RWPE2 (cell line): Measurements from ENCODE around the gene PIGC.

Experiments
- ATAC-seq: fragments of 200-7000 bp; cut with Tn5 transposase; 3 replicates; pipeline ENCODE4 v1.9.1; 2021; ENCODE audit warnings: low read depth
- DNase-seq: peaks from one replicate; pipeline ENCODE4 v3.0.0-alpha.2; 2020; ENCODE audit warnings: low spot score
- H3K27ac ChIP-seq: fragments of 450-650 bp; 2 replicates; pipeline ENCODE4 v1.5.1; 2017; ENCODE audit warnings: mild to moderate bottlenecking; ENCODE audit not compliant: poor library complexity, severe bottlenecking
- H3K27me3 ChIP-seq: fragments of 250-450 bp; sonication (Bioruptor Pico); 2 replicates; pipeline ENCODE4 v1.5.1; 2021; ENCODE audit warnings: mild to moderate bottlenecking, moderate library complexity; ENCODE audit not compliant: insufficient read depth, poor library complexity, severe bottlenecking
- H3K36me3 ChIP-seq: fragments of 250-450 bp; sonication (Bioruptor Pico); 2 replicates; pipeline ENCODE4 v1.5.1; 2020; ENCODE audit warnings: low read depth, mild to moderate bottlenecking, moderate library complexity
- H3K4me1 ChIP-seq: fragments of 250-450 bp; sonication (Bioruptor Pico); 2 replicates; pipeline ENCODE4 v1.5.1; 2021; ENCODE audit warnings: mild to moderate bottlenecking, moderate library complexity; ENCODE audit not compliant: insufficient read depth, poor library complexity, severe bottlenecking
- H3K4me3 ChIP-seq: fragments of 250-450 bp; sonication (Bioruptor Pico); 2 replicates; pipeline ENCODE4 v1.5.1; 2021; ENCODE audit warnings: mild to moderate bottlenecking, moderate library complexity; ENCODE audit not compliant: severe bottlenecking
- H3K9me3 ChIP-seq: fragments of 250-450 bp; sonication (Bioruptor Pico); 2 replicates; pipeline ENCODE4 v1.5.1; 2021; ENCODE audit warnings: mild to moderate bottlenecking, moderate library complexity; ENCODE audit not compliant: severe bottlenecking
- TF ChIP-seq, protein P1 (sequence below): fragments of 450-650 bp; IDR thresholded peaks from one replicate; pipeline ENCODE4 v1.5.1; 2017; ENCODE audit warnings: mild to moderate bottlenecking, moderate library complexity; ENCODE audit not compliant: poor library complexity, severe bottlenecking

Gene PIGC

DNA sequence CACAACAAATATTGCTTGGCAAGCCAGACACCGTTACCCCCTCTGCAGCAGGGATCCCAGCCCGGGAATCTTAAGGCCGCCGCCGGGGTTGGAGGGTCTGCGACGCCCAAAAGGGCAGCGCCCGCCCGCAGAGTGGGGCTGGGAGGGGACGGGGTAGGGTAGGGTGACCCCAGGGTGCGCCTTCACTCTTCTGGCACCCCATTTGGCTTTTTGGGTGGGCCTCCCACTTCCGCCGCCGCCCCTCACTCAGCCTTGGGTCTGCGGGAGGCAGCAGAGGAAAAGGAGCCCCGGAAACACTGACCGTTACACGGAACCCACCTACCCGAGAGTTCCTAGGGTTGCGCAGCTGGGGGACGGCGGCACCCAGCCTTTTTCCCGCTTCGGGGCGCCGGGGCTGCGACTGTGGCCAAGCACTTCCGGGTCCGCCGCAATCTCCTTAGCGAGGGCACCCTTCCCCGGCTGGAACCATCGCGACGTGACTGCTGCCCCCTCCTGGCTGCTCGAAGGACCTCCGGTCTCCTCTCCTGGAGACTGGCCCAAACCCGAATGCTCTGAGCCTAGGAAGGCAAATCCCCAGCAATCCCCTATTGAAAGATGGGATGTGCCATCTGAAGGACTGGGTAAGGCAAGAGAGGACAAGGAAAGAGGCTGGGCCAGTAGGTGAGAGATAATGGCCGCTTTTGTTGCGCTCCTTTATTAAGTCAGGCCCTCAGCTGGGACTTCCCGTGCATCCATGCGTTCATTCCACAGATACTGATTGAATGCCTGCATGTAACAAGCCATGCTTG is at the start of gene PIGC:
TSS of gene PIGC (minus strand) at position 404 of the 788 bp plus-strand sequence. CDS start 1,447 bp downstream, outside the sequence.
- TF ChIP-seq, protein P1, sequence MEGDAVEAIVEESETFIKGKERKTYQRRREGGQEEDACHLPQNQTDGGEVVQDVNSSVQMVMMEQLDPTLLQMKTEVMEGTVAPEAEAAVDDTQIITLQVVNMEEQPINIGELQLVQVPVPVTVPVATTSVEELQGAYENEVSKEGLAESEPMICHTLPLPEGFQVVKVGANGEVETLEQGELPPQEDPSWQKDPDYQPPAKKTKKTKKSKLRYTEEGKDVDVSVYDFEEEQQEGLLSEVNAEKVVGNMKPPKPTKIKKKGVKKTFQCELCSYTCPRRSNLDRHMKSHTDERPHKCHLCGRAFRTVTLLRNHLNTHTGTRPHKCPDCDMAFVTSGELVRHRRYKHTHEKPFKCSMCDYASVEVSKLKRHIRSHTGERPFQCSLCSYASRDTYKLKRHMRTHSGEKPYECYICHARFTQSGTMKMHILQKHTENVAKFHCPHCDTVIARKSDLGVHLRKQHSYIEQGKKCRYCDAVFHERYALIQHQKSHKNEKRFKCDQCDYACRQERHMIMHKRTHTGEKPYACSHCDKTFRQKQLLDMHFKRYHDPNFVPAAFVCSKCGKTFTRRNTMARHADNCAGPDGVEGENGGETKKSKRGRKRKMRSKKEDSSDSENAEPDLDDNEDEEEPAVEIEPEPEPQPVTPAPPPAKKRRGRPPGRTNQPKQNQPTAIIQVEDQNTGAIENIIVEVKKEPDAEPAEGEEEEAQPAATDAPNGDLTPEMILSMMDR, result peak; percentile 93
- DNase-seq, result peak; percentile 88
- Histone ChIP-seq H3K36me3 (peaks cover 17% of the 10 kb centered on the region), H3K4me1 (peaks cover 11% of the 10 kb centered on the region), H3K4me3 (peak within 1 kb of the TSS; percentile 60), H3K27me3 (no peaks in the 10 kb centered on the region), H3K9me3 (no peaks in the 10 kb centered on the region), H3K27ac (peak within 1 kb of the TSS; percentile 51)
- peak; percentile 96 for ATAC-seq

DNA sequence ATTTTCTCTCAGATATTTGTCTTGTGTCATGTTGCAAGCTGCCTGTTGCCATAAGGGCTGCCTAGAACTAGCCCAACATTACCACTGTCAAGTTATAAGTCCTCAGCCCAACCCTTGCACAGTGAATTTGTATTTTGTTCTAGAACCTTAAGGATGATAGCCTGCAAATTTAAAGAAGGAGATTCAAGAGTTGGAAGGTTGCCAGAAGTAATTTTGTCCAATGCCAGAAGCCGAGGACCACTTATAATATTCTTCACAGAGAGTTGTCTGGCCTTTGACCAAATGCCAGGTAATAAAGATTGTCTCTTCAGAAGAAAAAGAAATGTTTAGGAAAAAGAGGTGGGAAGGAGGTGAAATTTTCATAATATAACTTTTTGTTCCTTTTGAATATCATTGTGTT is 48.6 kb upstream of the PIGC start:
- no peaks in the 10 kb centered on the region for H3K27me3 ChIP-seq
- H3K4me1 ChIP-seq, result no peaks in the 10 kb centered on the region
- no peak overlapping the region for H3K4me3 ChIP-seq
- no peaks in the 10 kb centered on the region for H3K36me3 ChIP-seq
- H3K27ac ChIP-seq, result no peak overlapping the region
- H3K9me3 ChIP-seq, result no peaks in the 10 kb centered on the region
- no peak for DNase-seq
- ATAC-seq, result no peak
- TF ChIP-seq, protein P1, result no peak

DNA sequence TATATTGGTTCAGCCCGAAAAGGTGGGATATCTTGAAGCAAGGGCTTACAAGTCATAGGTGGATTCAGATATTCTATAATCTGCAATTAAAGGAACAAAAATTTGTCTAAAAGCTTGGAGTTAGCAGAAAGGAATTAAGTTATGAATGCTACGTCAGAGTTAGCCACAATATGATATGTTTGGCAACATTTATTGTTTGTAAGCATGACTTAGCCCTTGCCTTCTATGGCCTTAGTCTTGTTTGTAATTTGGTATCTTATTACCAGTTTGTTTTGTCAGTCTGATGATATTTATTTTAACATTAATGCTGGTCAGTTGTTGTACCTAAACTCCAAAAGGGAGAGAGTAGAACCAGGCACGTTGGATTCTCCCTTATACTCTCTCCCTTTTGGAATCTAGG is 46.0 kb upstream of the PIGC start:
- H3K27ac ChIP-seq, result no peak overlapping the region
- no peaks in the 10 kb centered on the region for H3K27me3 ChIP-seq
- H3K36me3 ChIP-seq, result no peaks in the 10 kb centered on the region
- ATAC-seq, result no peak
- DNase-seq, result no peak
- TF ChIP-seq, protein P1, result no peak
- H3K9me3 ChIP-seq, result no peaks in the 10 kb centered on the region
- H3K4me1 ChIP-seq, result no peaks in the 10 kb centered on the region
- no peak overlapping the region for H3K4me3 ChIP-seq

DNA sequence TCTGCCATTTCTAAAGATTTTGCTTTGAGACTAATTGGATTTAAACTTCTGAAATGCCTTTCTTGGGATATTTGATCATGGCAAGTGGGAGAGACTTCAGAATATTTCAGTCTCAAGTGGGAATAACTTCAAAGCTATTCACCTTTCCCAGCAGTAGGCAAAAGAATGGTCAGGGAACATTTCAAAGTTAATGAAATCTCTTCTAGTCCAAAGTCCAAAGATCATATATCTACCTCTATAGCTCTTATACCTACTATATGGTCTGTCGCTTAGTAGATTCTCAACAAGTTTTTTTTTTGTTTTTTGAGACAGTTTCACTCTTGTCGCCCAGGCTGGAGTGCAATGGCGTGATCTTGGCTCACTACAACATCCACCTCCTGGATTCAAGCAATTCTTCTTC is 44.5 kb upstream of the PIGC start:
- no peak overlapping the region for H3K27ac ChIP-seq
- TF ChIP-seq, protein P1, result no peak
- H3K9me3 ChIP-seq, result no peaks in the 10 kb centered on the region
- H3K4me1 ChIP-seq, result no peaks in the 10 kb centered on the region
- ATAC-seq (no peak), DNase-seq (no peak)
- no peaks in the 10 kb centered on the region for H3K36me3 ChIP-seq
- H3K27me3 ChIP-seq, result no peaks in the 10 kb centered on the region
- no peak overlapping the region for H3K4me3 ChIP-seq

DNA sequence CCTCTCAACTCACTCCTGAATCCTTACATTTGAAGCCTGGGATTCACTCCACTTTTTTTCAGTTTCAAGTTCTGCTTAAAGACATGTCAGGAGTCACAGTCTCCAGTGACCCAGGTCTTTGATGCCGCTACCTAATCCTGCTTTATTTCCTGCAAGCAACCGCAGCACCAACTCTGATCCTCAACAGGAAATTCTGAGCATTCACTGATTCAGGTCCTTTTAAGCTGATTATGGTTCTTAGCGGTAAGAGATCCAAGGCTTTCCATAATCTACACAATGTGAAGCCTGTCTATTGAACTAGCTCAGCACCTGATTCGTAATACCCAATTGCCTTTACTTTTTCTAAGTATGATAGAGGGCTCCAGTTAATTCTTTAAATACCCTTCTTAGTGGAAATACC is 43.7 kb upstream of the PIGC start:
- Histone ChIP-seq H3K9me3 (no peaks in the 10 kb centered on the region), H3K27ac (no peak overlapping the region), H3K4me3 (no peak overlapping the region), H3K4me1 (no peaks in the 10 kb centered on the region), H3K36me3 (no peaks in the 10 kb centered on the region), H3K27me3 (no peaks in the 10 kb centered on the region)
- DNase-seq (no peak), ATAC-seq (no peak)
- TF ChIP-seq, protein P1, result no peak
